SK-N-SH (cell line): ENCODE data around the gene CHD9. TPM values are rescaled to one million over a fixed set of nuclear protein-coding genes. Genes with fewer than 3 reads are reported as not detected.
A peak's percentile ranks its signal among the peaks of the same experiment; 100 is the strongest.

Source experiments
- CTCF ChIA-PET: fragments of 300-600, 350-600 bp; formaldehyde crosslinking; extraction: SDS; loops from one replicate; lab custom pipeline; 2021; lab: Yijun Ruan, JAX
- POLR2A ChIA-PET: fragments of 350-600 bp; sonication (Branson Sonifier 250); formaldehyde crosslinking; extraction: SDS; loops from one replicate; lab custom pipeline; 2020; ENCODE audit warnings: antibody characterized with exemption, inconsistent platforms; lab: Yijun Ruan, JAX
- DNase-seq: peaks from one replicate; pipeline ENCODE4 v3.0.0; 2012
- H2AFZ ChIP-seq: fragments of 200-600 bp; sonication (generic); 2 replicates; pipeline ENCODE4 v1.8.1; 2016; ENCODE audit warnings: antibody characterized with exemption, mild to moderate bottlenecking, low read depth
- H3F3A ChIP-seq: fragments of 200-600 bp; sonication (generic); replicated peaks from 2 replicates; pipeline ENCODE3; 2016; ENCODE audit warnings: antibody characterized with exemption, mild to moderate bottlenecking; ENCODE audit not compliant: insufficient read depth
- H3K27ac ChIP-seq, 2 experiments: fragments of 200-500 bp in 1 of 2; fragments of 200-600 bp in 1 of 2; sonication (Bioruptor generic) in 1 of 2; sonication (generic), shearing (Covaris generic) in 1 of 2; 2 replicates each; pipeline versions ENCODE4 v1.5.1 to v1.6.1; 2014 to 2016; ENCODE audit warnings: low read depth in 2 of 2, inconsistent platforms in 1 of 2, low read length in 1 of 2, mild to moderate bottlenecking in 1 of 2, mixed read lengths in 1 of 2
- H3K27me3 ChIP-seq: fragments of 200-600 bp; sonication (generic), shearing (Covaris generic); 2 replicates; pipeline ENCODE4 v1.6.1; 2016; ENCODE audit warnings: mixed run types; ENCODE audit not compliant: insufficient read depth
- H3K36me3 ChIP-seq, 2 experiments: fragments of 200-500 bp in 1 of 2; fragments of 200-600 bp in 1 of 2; sonication (Bioruptor generic) in 1 of 2; sonication (generic) in 1 of 2; replicated peaks in 1 of 2; 2 replicates each; pipeline versions ENCODE3 to v1.5.1; 2014 to 2016; ENCODE audit warnings: low read length in 1 of 2, mild to moderate bottlenecking in 1 of 2; ENCODE audit not compliant: insufficient read depth in 2 of 2, control insufficient read depth in 1 of 2
- H3K4me1 ChIP-seq, 2 experiments: fragments of 200-500 bp in 1 of 2; fragments of 200-600 bp in 1 of 2; sonication (Bioruptor generic) in 1 of 2; sonication (generic), shearing (Covaris generic) in 1 of 2; 2 replicates each; pipeline versions ENCODE4 v1.5.1 to v1.6.1; 2014 to 2016; ENCODE audit warnings: low read depth in 1 of 2, low read length in 1 of 2, mixed run types in 1 of 2; ENCODE audit not compliant: insufficient read depth in 2 of 2, control insufficient read depth in 1 of 2
- H3K4me2 ChIP-seq: fragments of 200-600 bp; sonication (generic), shearing (Covaris generic); 2 replicates; pipeline ENCODE4 v1.6.1; 2017; ENCODE audit warnings: mixed run types
- H3K4me3 ChIP-seq, 2 experiments: fragments of 200-500 bp in 1 of 2; fragments of 200-600 bp in 1 of 2; sonication (Bioruptor generic) in 1 of 2; sonication (generic), shearing (Covaris generic) in 1 of 2; 2 replicates each; pipeline versions ENCODE4 v1.5.1 to v1.8.1; 2014 to 2016; ENCODE audit warnings: low read depth in 2 of 2, inconsistent platforms in 1 of 2, low read length in 1 of 2, mild to moderate bottlenecking in 1 of 2, mixed read lengths in 1 of 2, moderate library complexity in 1 of 2
- H3K79me2 ChIP-seq: fragments of 200-600 bp; sonication (generic); 2 replicates; pipeline ENCODE4 v1.8.1; 2017; ENCODE audit warnings: mild to moderate bottlenecking; ENCODE audit not compliant: insufficient read depth
- H3K9ac ChIP-seq: fragments of 200-600 bp; sonication (generic); 2 replicates; pipeline ENCODE4 v1.6.1; 2017; ENCODE audit warnings: mixed run types
- H3K9me2 ChIP-seq: fragments of 200-600 bp; sonication (generic); 2 replicates; pipeline ENCODE4 v1.6.1; 2017; ENCODE audit warnings: mixed run types
- H3K9me3 ChIP-seq: fragments of 200-600 bp; sonication (generic); 2 replicates; pipeline ENCODE4 v1.6.1; 2017; ENCODE audit warnings: mixed run types, mild to moderate bottlenecking, moderate library complexity
- H4K20me1 ChIP-seq: fragments of 200-600 bp; sonication (generic); 2 replicates; pipeline ENCODE4 v1.6.1; 2017; ENCODE audit warnings: mild to moderate bottlenecking, mixed run types; ENCODE audit not compliant: insufficient read depth
- ELF1 ChIP-seq: IDR thresholded peaks from 2 replicates; pipeline ENCODE4 v1.4.0; 2012
- EP300 ChIP-seq, 2 experiments: IDR thresholded peaks; 2 replicates each; pipeline versions ENCODE4 v1.4.0 to v1.6.1; 2012; ENCODE audit warnings: borderline replicate concordance in 1 of 2, low read depth in 1 of 2, low read length in 1 of 2
- EZH2phosphoT487 ChIP-seq: fragments of 200-600 bp; sonication (generic); IDR thresholded peaks from 2 replicates; pipeline ENCODE4 v1.6.1; 2017; ENCODE audit warnings: low read depth, mixed run types, mild to moderate bottlenecking, antibody characterized with exemption, moderate library complexity, borderline replicate concordance
- FOXJ3 ChIP-seq: sonication (generic); formaldehyde crosslinking; IDR thresholded peaks from 2 replicates; pipeline ENCODE4 v1.5.1; 2020; ENCODE audit warnings: mild to moderate bottlenecking, missing genetic modification reagents
- FOXM1 ChIP-seq: IDR thresholded peaks from 2 replicates; pipeline ENCODE4 v1.4.0; 2012; ENCODE audit warnings: low read depth, mild to moderate bottlenecking
- GABPA ChIP-seq: IDR thresholded peaks from 2 replicates; pipeline ENCODE4 v1.4.0; 2012; ENCODE audit warnings: low read depth, mild to moderate bottlenecking
- GATA2 ChIP-seq: sonication (generic); formaldehyde crosslinking; IDR thresholded peaks from 2 replicates; pipeline ENCODE4 v1.5.0; 2020; ENCODE audit warnings: mild to moderate bottlenecking, missing genetic modification reagents
- JUND ChIP-seq: IDR thresholded peaks from 2 replicates; pipeline ENCODE4 v1.4.0; 2012
- MEF2A ChIP-seq: IDR thresholded peaks from 2 replicates; pipeline ENCODE4 v1.4.0; 2012; ENCODE audit warnings: low read depth, borderline replicate concordance
- NFIC ChIP-seq: IDR thresholded peaks from 2 replicates; pipeline ENCODE4 v1.4.0; 2012; ENCODE audit warnings: borderline replicate concordance
- NRF1 ChIP-seq: IDR thresholded peaks from 2 replicates; pipeline ENCODE4 v1.6.1; 2012; ENCODE audit warnings: low read depth, mild to moderate bottlenecking, low read length
- POLR2AphosphoS5 ChIP-seq: IDR thresholded peaks from 2 replicates; pipeline ENCODE4 v1.6.1; 2012; ENCODE audit warnings: low read depth, low read length
- RAD21 ChIP-seq: IDR thresholded peaks from 2 replicates; pipeline ENCODE4 v1.6.1; 2012; ENCODE audit warnings: mild to moderate bottlenecking, low read length
- RCOR1 ChIP-seq: fragments of 150-350 bp; IDR thresholded peaks from 2 replicates; pipeline ENCODE4 v1.6.1; 2017; ENCODE audit warnings: antibody characterized with exemption, low read length
- RFX5 ChIP-seq: IDR thresholded peaks from 2 replicates; pipeline ENCODE4 v1.6.1; 2012; ENCODE audit warnings: mild to moderate bottlenecking, improper control_type of control experiment, low read length
- SMC3 ChIP-seq: IDR thresholded peaks from 2 replicates; pipeline ENCODE4 v1.6.1; 2012; ENCODE audit warnings: low read depth, low read length, improper control_type of control experiment
- TAF1 ChIP-seq: IDR thresholded peaks from 2 replicates; pipeline ENCODE4 v1.6.1; 2012; ENCODE audit warnings: low read depth, mild to moderate bottlenecking, low read length, moderate library complexity, borderline replicate concordance
- TCF12 ChIP-seq: IDR thresholded peaks from 2 replicates; pipeline ENCODE4 v1.4.0; 2012
- TEAD4 ChIP-seq: IDR thresholded peaks from 2 replicates; pipeline ENCODE4 v1.4.0; 2012; ENCODE audit warnings: mild to moderate bottlenecking, borderline replicate concordance; ENCODE audit not compliant: insufficient read depth
- YY1 ChIP-seq: IDR thresholded peaks from 2 replicates; pipeline ENCODE4 v1.4.0; 2012; ENCODE audit warnings: low read depth, mild to moderate bottlenecking
- WGBS: methylation state at CpG from one replicate; pipeline ENCODE4 v1.1.6; 2017; ENCODE audit warnings: low lambda C conversion rate; 5-methylcytosine and 5-hydroxymethylcytosine counted together
- polyA plus RNA-seq, 3 experiments: library from polyadenylated mRNA; depleted of rRNA; stranded (reverse); fragments of >200 nt; gene quantifications; 2 replicates each; pipeline ENCODE4 v1.2.3, GENCODE V29; 2012
- TF ChIP-seq, protein P1 (sequence below): IDR thresholded peaks from 2 replicates; pipeline ENCODE4 v1.4.0; 2012; ENCODE audit warnings: low read depth, borderline replicate concordance
- TF ChIP-seq, protein P2 (sequence below): fragments of 200-600 bp; sonication (generic); IDR thresholded peaks from 2 replicates; pipeline ENCODE4 v1.6.1; 2017; ENCODE audit warnings: antibody characterized with exemption, mild to moderate bottlenecking, moderate library complexity
- TF ChIP-seq, protein P3 (sequence below): IDR thresholded peaks from 2 replicates; pipeline ENCODE4 v1.4.0; 2012; ENCODE audit warnings: low read depth
- TF ChIP-seq, protein P4 (sequence below): fragments of 150-350 bp; IDR thresholded peaks from 2 replicates; pipeline ENCODE4 v1.6.1; 2017; ENCODE audit warnings: antibody characterized with exemption, low read length, low read depth, borderline replicate concordance
- TF ChIP-seq, protein P5 (sequence below): IDR thresholded peaks from 2 replicates; pipeline ENCODE4; 2012
- TF ChIP-seq, protein P6 (sequence below): IDR thresholded peaks from 2 replicates; pipeline ENCODE4 v1.4.0; 2012; ENCODE audit warnings: low read depth, borderline replicate concordance

The CHD9 gene
- polyA plus RNA-seq, 1 of the 3 experiments (the other 2 are of a cell fraction): 6.2 TPM

DNA sequence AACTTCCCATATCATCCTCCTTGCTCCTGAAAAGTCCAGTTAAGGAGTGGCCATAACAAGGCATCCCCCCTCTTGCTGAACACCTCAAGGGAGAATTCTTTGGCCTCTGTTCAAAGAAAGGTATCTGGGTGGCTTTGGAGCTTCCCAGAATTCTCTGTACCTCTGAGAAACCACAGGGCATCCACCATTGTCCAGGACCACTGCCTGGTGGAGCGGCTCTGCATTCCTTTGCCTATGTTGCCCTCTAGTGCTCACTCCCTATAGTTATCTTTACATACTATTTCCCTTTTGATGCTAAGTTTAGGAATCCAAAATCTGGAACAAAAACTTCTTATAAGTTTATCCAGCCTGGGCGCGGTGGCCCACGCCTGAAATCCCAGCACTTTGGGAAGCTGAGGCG lies 32.4 kb upstream of the CHD9 start:
- Histone ChIP-seq H3K79me2 (no peaks in the 10 kb centered on the region), H3K9me3 (no peaks in the 10 kb centered on the region), H4K20me1 (no peaks in the 10 kb centered on the region), H3K4me3 (no peak overlapping the region), H3K27me3 (no peaks in the 10 kb centered on the region), H3K4me2 (no peak overlapping the region), H3K9me2 (no peaks in the 10 kb centered on the region), H3K27ac (no peak overlapping the region), H3F3A (no peaks in the 10 kb centered on the region), H2AFZ (no peak overlapping the region), H3K36me3 (no peaks in the 10 kb centered on the region), H3K9ac (no peak overlapping the region), H3K4me1 (no peaks in the 10 kb centered on the region)
- DNase-seq: peak; percentile 70
- ChIA-PET CTCF (interaction anchor here (0.5 to 6.8 kb wide), 55 partner anchors 8 to 1727 kb away, joined by 3 to 75 read pairs (median 4); no protein-coding TSS in a partner anchor), POLR2A (no interaction called here)
- WGBS: 9% methylated on average over 5 of the region's 5 CpGs
- peak; percentile 95 for TF ChIP-seq RAD21
- TF ChIP-seq, protein P1, sequence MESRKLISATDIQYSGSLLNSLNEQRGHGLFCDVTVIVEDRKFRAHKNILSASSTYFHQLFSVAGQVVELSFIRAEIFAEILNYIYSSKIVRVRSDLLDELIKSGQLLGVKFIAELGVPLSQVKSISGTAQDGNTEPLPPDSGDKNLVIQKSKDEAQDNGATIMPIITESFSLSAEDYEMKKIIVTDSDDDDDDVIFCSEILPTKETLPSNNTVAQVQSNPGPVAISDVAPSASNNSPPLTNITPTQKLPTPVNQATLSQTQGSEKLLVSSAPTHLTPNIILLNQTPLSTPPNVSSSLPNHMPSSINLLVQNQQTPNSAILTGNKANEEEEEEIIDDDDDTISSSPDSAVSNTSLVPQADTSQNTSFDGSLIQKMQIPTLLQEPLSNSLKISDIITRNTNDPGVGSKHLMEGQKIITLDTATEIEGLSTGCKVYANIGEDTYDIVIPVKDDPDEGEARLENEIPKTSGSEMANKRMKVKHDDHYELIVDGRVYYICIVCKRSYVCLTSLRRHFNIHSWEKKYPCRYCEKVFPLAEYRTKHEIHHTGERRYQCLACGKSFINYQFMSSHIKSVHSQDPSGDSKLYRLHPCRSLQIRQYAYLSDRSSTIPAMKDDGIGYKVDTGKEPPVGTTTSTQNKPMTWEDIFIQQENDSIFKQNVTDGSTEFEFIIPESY: no peak
- TF ChIP-seq POLR2AphosphoS5: no peak
- TF ChIP-seq, protein P2, sequence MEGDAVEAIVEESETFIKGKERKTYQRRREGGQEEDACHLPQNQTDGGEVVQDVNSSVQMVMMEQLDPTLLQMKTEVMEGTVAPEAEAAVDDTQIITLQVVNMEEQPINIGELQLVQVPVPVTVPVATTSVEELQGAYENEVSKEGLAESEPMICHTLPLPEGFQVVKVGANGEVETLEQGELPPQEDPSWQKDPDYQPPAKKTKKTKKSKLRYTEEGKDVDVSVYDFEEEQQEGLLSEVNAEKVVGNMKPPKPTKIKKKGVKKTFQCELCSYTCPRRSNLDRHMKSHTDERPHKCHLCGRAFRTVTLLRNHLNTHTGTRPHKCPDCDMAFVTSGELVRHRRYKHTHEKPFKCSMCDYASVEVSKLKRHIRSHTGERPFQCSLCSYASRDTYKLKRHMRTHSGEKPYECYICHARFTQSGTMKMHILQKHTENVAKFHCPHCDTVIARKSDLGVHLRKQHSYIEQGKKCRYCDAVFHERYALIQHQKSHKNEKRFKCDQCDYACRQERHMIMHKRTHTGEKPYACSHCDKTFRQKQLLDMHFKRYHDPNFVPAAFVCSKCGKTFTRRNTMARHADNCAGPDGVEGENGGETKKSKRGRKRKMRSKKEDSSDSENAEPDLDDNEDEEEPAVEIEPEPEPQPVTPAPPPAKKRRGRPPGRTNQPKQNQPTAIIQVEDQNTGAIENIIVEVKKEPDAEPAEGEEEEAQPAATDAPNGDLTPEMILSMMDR: peak; percentile 74
- TF ChIP-seq, protein P3, sequence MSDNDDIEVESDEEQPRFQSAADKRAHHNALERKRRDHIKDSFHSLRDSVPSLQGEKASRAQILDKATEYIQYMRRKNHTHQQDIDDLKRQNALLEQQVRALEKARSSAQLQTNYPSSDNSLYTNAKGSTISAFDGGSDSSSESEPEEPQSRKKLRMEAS: no peak
- TF ChIP-seq, protein P4, sequence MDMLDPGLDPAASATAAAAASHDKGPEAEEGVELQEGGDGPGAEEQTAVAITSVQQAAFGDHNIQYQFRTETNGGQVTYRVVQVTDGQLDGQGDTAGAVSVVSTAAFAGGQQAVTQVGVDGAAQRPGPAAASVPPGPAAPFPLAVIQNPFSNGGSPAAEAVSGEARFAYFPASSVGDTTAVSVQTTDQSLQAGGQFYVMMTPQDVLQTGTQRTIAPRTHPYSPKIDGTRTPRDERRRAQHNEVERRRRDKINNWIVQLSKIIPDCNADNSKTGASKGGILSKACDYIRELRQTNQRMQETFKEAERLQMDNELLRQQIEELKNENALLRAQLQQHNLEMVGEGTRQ: no peak
- TF ChIP-seq TAF1: no peak
- TF ChIP-seq FOXM1: no peak
- no peak for TF ChIP-seq GATA2 (CRISPR knock-in tag)
- no peak for TF ChIP-seq ELF1
- no peak for TF ChIP-seq TEAD4
- TF ChIP-seq JUND: no peak
- TF ChIP-seq RFX5: 0 out of 2 replicates have a peak, but pooled peaks have one; percentile 63
- no peak for TF ChIP-seq NFIC
- TF ChIP-seq NRF1: no peak
- TF ChIP-seq, protein P5, sequence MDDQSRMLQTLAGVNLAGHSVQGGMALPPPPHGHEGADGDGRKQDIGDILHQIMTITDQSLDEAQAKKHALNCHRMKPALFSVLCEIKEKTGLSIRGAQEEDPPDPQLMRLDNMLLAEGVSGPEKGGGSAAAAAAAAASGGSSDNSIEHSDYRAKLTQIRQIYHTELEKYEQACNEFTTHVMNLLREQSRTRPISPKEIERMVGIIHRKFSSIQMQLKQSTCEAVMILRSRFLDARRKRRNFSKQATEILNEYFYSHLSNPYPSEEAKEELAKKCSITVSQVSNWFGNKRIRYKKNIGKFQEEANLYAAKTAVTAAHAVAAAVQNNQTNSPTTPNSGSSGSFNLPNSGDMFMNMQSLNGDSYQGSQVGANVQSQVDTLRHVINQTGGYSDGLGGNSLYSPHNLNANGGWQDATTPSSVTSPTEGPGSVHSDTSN: no peak
- no peak for TF ChIP-seq YY1
- TF ChIP-seq FOXJ3 (CRISPR knock-in tag): no peak
- no peak for TF ChIP-seq RCOR1
- no peak for TF ChIP-seq GABPA
- no peak for TF ChIP-seq EP300 (IDR thresholded peaks at IDR 0.05; ENCODE audit: borderline replicate concordance in 1 of 2, low read depth in 1 of 2, low read length in 1 of 2)
- no peak for TF ChIP-seq TCF12
- TF ChIP-seq EZH2phosphoT487: no peak
- TF ChIP-seq SMC3: peak; percentile 84
- TF ChIP-seq, protein P6, sequence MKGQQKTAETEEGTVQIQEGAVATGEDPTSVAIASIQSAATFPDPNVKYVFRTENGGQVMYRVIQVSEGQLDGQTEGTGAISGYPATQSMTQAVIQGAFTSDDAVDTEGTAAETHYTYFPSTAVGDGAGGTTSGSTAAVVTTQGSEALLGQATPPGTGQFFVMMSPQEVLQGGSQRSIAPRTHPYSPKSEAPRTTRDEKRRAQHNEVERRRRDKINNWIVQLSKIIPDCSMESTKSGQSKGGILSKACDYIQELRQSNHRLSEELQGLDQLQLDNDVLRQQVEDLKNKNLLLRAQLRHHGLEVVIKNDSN: no peak
- TF ChIP-seq MEF2A: no peak
